ENCODE results near the gene GADD45B. TPM values are rescaled to one million over a fixed set of nuclear protein-coding genes. Genes with fewer than 3 reads are reported as not detected.

Gene GADD45B
- total RNA-seq, 1 donor from 2014 or later, result 4.9 TPM

GRCh38 chr19:2444251-2445002 lies 31.5 kb upstream of the GADD45B start:
- peaks cover 2% of the 10 kb centered on the region for H3K36me3 Mint-ChIP-seq (ENCODE audit: insufficient read depth)
- no peaks in the 10 kb centered on the region for H3K9me3 Mint-ChIP-seq (ENCODE audit: low read depth)
- H3K27me3 Mint-ChIP-seq, result no peaks in the 10 kb centered on the region
- no peak overlapping the region for H3K4me3 Mint-ChIP-seq (ENCODE audit: low read depth)
- H3K27ac Mint-ChIP-seq, result no peak overlapping the region
- no peaks in the 10 kb centered on the region for H3K4me1 Mint-ChIP-seq (ENCODE audit: low read depth)
- TF ChIP-seq CTCF (IDR thresholded peaks at IDR 0.05; ENCODE audit: unreplicated experiment), result no peak
- no peak for DNase-seq (ENCODE audit: low spot score, unreplicated experiment)

GRCh38 chr19:2446381-2446780 lies 29.5 kb upstream of the GADD45B start:
- Mint-ChIP-seq H3K4me1 (ENCODE audit: low read depth) (no peaks in the 10 kb centered on the region), H3K36me3 (ENCODE audit: insufficient read depth) (peaks cover 2% of the 10 kb centered on the region), H3K9me3 (ENCODE audit: low read depth) (no peaks in the 10 kb centered on the region), H3K4me3 (ENCODE audit: low read depth) (no peak overlapping the region), H3K27ac (no peak overlapping the region), H3K27me3 (no peaks in the 10 kb centered on the region)
- DNase-seq (ENCODE audit: low spot score, unreplicated experiment), result no peak
- TF ChIP-seq CTCF (IDR thresholded peaks at IDR 0.05; ENCODE audit: unreplicated experiment), result no peak

GRCh38 chr19:2449019-2449418 lies 26.9 kb upstream of the GADD45B start:
- no peaks in the 10 kb centered on the region for H3K27me3 Mint-ChIP-seq
- no peaks in the 10 kb centered on the region for H3K9me3 Mint-ChIP-seq (ENCODE audit: low read depth)
- no peak overlapping the region for H3K27ac Mint-ChIP-seq
- DNase-seq (ENCODE audit: low spot score, unreplicated experiment), result no peak
- H3K4me1 Mint-ChIP-seq (ENCODE audit: low read depth), result no peaks in the 10 kb centered on the region
- H3K36me3 Mint-ChIP-seq (ENCODE audit: insufficient read depth), result no peaks in the 10 kb centered on the region
- TF ChIP-seq CTCF (IDR thresholded peaks at IDR 0.05; ENCODE audit: unreplicated experiment), result no peak
- H3K4me3 Mint-ChIP-seq (ENCODE audit: low read depth), result no peak overlapping the region

GRCh38 chr19:2451138-2451537 lies 24.8 kb upstream of the GADD45B start:
- TF ChIP-seq CTCF (IDR thresholded peaks at IDR 0.05; ENCODE audit: unreplicated experiment), result no peak
- Mint-ChIP-seq H3K36me3 (ENCODE audit: insufficient read depth) (no peaks in the 10 kb centered on the region), H3K4me3 (ENCODE audit: low read depth) (no peak overlapping the region), H3K27me3 (no peaks in the 10 kb centered on the region), H3K27ac (no peak overlapping the region), H3K9me3 (ENCODE audit: low read depth) (no peaks in the 10 kb centered on the region), H3K4me1 (ENCODE audit: low read depth) (peaks cover 2% of the 10 kb centered on the region)
- DNase-seq (ENCODE audit: low spot score, unreplicated experiment), result no peak

- no peak overlapping the region for H3K4me3 Mint-ChIP-seq (ENCODE audit: low read depth)
- peaks cover 2% of the 10 kb centered on the region for H3K4me1 Mint-ChIP-seq (ENCODE audit: low read depth)
- no peak overlapping the region for H3K27ac Mint-ChIP-seq
- no peak for DNase-seq (ENCODE audit: low spot score, unreplicated experiment)
- H3K9me3 Mint-ChIP-seq (ENCODE audit: low read depth), result no peaks in the 10 kb centered on the region
- H3K36me3 Mint-ChIP-seq (ENCODE audit: insufficient read depth), result no peaks in the 10 kb centered on the region
- H3K27me3 Mint-ChIP-seq, result no peaks in the 10 kb centered on the region
- TF ChIP-seq CTCF (IDR thresholded peaks at IDR 0.05; ENCODE audit: unreplicated experiment), result no peak
These were observed 24.2 kb upstream of the GADD45B start for GRCh38 chr19:2451741-2452140.

Measured in progenitor cell of endocrine pancreas (in vitro differentiated cells).